ENCODE results near the gene ABLIM2.

Gene ABLIM2

GRCh38 chr4:7974425-7974824 is 184.2 kb downstream of the ABLIM2 start:
- no peak overlapping the region for H3K9ac ChIP-seq (ENCODE audit: low read length)
- no peaks in the 10 kb centered on the region for H4K20me1 ChIP-seq (ENCODE audit: low read depth, low read length)
- H3K36me3 ChIP-seq (ENCODE audit: low read length), result no peaks in the 10 kb centered on the region
- H3F3A ChIP-seq (ENCODE audit: insufficient read depth), result no peaks in the 10 kb centered on the region
- H2AFZ ChIP-seq (ENCODE audit: low read depth, low read length, severe bottlenecking), result no peak overlapping the region
- H3K27ac ChIP-seq (ENCODE audit: low read depth, low read length), result no peak overlapping the region
- H3K27me3 ChIP-seq (ENCODE audit: low read length), result no peaks in the 10 kb centered on the region
- no peak overlapping the region for H3K4me2 ChIP-seq (ENCODE audit: low read depth, low read length, poor library complexity, severe bottlenecking)
- H3K9me3 ChIP-seq (ENCODE audit: insufficient read depth, low read length), result no peaks in the 10 kb centered on the region
- TF ChIP-seq EZH2phosphoT487 (conservative IDR thresholded peaks at IDR 0.05; ENCODE audit: low read length) (no peak), CTCF (IDR thresholded peaks at IDR 0.05; ENCODE audit: insufficient read depth, low read length, poor library complexity, severe bottlenecking) (no peak)
- H3K79me2 ChIP-seq (ENCODE audit: insufficient read depth, low read length), result no peaks in the 10 kb centered on the region
- no peaks in the 10 kb centered on the region for H3K9me2 ChIP-seq (replicated peaks; ENCODE audit: insufficient read depth, low read length)
- no peak overlapping the region for H3K4me3 ChIP-seq (ENCODE audit: insufficient read depth, low read length, poor library complexity, severe bottlenecking)

- H3K27ac ChIP-seq (ENCODE audit: low read depth, low read length), result no peak overlapping the region
- H3K9ac ChIP-seq (ENCODE audit: low read length), result no peak overlapping the region
- no peak overlapping the region for H2AFZ ChIP-seq (ENCODE audit: low read depth, low read length, severe bottlenecking)
- TF ChIP-seq EZH2phosphoT487 (conservative IDR thresholded peaks at IDR 0.05; ENCODE audit: low read length), result no peak
- TF ChIP-seq CTCF (IDR thresholded peaks at IDR 0.05; ENCODE audit: insufficient read depth, low read length, poor library complexity, severe bottlenecking), result no peak
- no peaks in the 10 kb centered on the region for H3K79me2 ChIP-seq (ENCODE audit: insufficient read depth, low read length)
- no peaks in the 10 kb centered on the region for H3K9me2 ChIP-seq (replicated peaks; ENCODE audit: insufficient read depth, low read length)
- no peaks in the 10 kb centered on the region for H3K27me3 ChIP-seq (ENCODE audit: low read length)
- no peaks in the 10 kb centered on the region for H3K9me3 ChIP-seq (ENCODE audit: insufficient read depth, low read length)
- H4K20me1 ChIP-seq (ENCODE audit: low read depth, low read length), result no peaks in the 10 kb centered on the region
- no peaks in the 10 kb centered on the region for H3F3A ChIP-seq (ENCODE audit: insufficient read depth)
- no peak overlapping the region for H3K4me2 ChIP-seq (ENCODE audit: low read depth, low read length, poor library complexity, severe bottlenecking)
- no peaks in the 10 kb centered on the region for H3K36me3 ChIP-seq (ENCODE audit: low read length)
- H3K4me3 ChIP-seq (ENCODE audit: insufficient read depth, low read length, poor library complexity, severe bottlenecking), result no peak overlapping the region
These were observed 185.1 kb downstream of the ABLIM2 start for GRCh38 chr4:7973545-7973981.

- Histone ChIP-seq H3F3A (ENCODE audit: insufficient read depth) (no peaks in the 10 kb centered on the region), H3K79me2 (ENCODE audit: insufficient read depth, low read length) (no peaks in the 10 kb centered on the region), H3K36me3 (ENCODE audit: low read length) (no peaks in the 10 kb centered on the region), H4K20me1 (ENCODE audit: low read depth, low read length) (no peaks in the 10 kb centered on the region), H3K9me3 (ENCODE audit: insufficient read depth, low read length) (no peaks in the 10 kb centered on the region), H3K9me2 (replicated peaks; ENCODE audit: insufficient read depth, low read length) (no peaks in the 10 kb centered on the region), H3K4me3 (ENCODE audit: insufficient read depth, low read length, poor library complexity, severe bottlenecking) (no peak overlapping the region), H3K9ac (ENCODE audit: low read length) (no peak overlapping the region), H2AFZ (ENCODE audit: low read depth, low read length, severe bottlenecking) (no peak overlapping the region), H3K4me2 (ENCODE audit: low read depth, low read length, poor library complexity, severe bottlenecking) (no peak overlapping the region), H3K27ac (ENCODE audit: low read depth, low read length) (no peak overlapping the region), H3K27me3 (ENCODE audit: low read length) (no peaks in the 10 kb centered on the region)
- no peak for TF ChIP-seq EZH2phosphoT487 (conservative IDR thresholded peaks at IDR 0.05; ENCODE audit: low read length)
- no peak for TF ChIP-seq CTCF (IDR thresholded peaks at IDR 0.05; ENCODE audit: insufficient read depth, low read length, poor library complexity, severe bottlenecking)
These were observed 186.6 kb downstream of the ABLIM2 start for GRCh38 chr4:7971881-7972500.
